CD14-positive monocyte (primary cell): ENCODE data around the gene AGXT. TPM values are rescaled to one million over a fixed set of nuclear protein-coding genes. Genes with fewer than 3 reads are reported as not detected.

Experiments
- DNase-seq, 3 donors: peaks; one replicate each; pipeline ENCODE4 v3.0.0-alpha.2; 2011 to 2022
- H2AFZ ChIP-seq: 2 replicates; pipeline ENCODE4 v1.6.0; 2012; ENCODE audit warnings: mild to moderate bottlenecking, low read depth, low read length, inconsistent platforms; ENCODE audit not compliant: insufficient read depth, poor library complexity, severe bottlenecking
- H3K27ac ChIP-seq, 2 donors: 1 replicate in 1 of 2; 2 replicates in 1 of 2; pipeline ENCODE4 v1.5.1; 2012 to 2013; ENCODE audit warnings: low read length in 2 of 2, control low read depth in 1 of 2, inconsistent platforms in 1 of 2, low read depth in 1 of 2, mild to moderate bottlenecking in 1 of 2
- H3K27me3 ChIP-seq, 2 donors: one replicate each; pipeline versions ENCODE4 v1.6.0 to v1.6.1; 2011 to 2013; ENCODE audit warnings: low read length in 2 of 2; ENCODE audit not compliant: control insufficient read depth in 2 of 2, insufficient read depth in 2 of 2
- H3K36me3 ChIP-seq, 2 donors: replicated peaks in 1 of 2; 1 replicate in 1 of 2; 2 replicates in 1 of 2; pipeline versions ENCODE4 v1.5.1 to v1.6.1; 2012 to 2013; ENCODE audit warnings: low read length in 2 of 2, control low read depth in 1 of 2, inconsistent platforms in 1 of 2, mild to moderate bottlenecking in 1 of 2; ENCODE audit not compliant: insufficient read depth in 2 of 2, control insufficient read depth in 1 of 2
- H3K4me1 ChIP-seq, 2 donors: 1 replicate in 1 of 2; 2 replicates in 1 of 2; pipeline versions ENCODE4 v1.5.1 to v1.6.1; 2012 to 2013; ENCODE audit warnings: low read length in 2 of 2, control low read depth in 1 of 2, inconsistent platforms in 1 of 2, mild to moderate bottlenecking in 1 of 2, moderate library complexity in 1 of 2; ENCODE audit not compliant: insufficient read depth in 2 of 2, control insufficient read depth in 1 of 2
- H3K4me2 ChIP-seq: replicated peaks from 2 replicates; pipeline ENCODE3; 2012; ENCODE audit warnings: low read length, moderate library complexity, mild to moderate bottlenecking; ENCODE audit not compliant: poor library complexity, severe bottlenecking; ENCODE audit errors: extremely low read depth
- H3K4me3 ChIP-seq, 3 experiments: fragments of 200-600 bp in 1 of 3; sonication (generic) in 1 of 3; replicated peaks in 1 of 3; 1 replicate in 2 of 3; 2 replicates in 1 of 3; pipeline ENCODE4 v1.5.1; 2011 to 2013; ENCODE audit warnings: low read length in 3 of 3, mild to moderate bottlenecking in 3 of 3, control low read depth in 2 of 3, low read depth in 2 of 3, inconsistent platforms in 1 of 3, moderate library complexity in 1 of 3
- H3K79me2 ChIP-seq: 2 replicates; pipeline ENCODE4 v1.6.0; 2012; ENCODE audit warnings: mild to moderate bottlenecking, control low read depth, inconsistent platforms, low read length, moderate library complexity; ENCODE audit not compliant: insufficient read depth
- H3K9ac ChIP-seq: 2 replicates; pipeline ENCODE4 v1.6.0; 2017; ENCODE audit warnings: low read length, mild to moderate bottlenecking; ENCODE audit not compliant: insufficient read depth, poor library complexity, severe bottlenecking
- H3K9me3 ChIP-seq, 2 donors: replicated peaks in 1 of 2; 1 replicate in 1 of 2; 2 replicates in 1 of 2; pipeline versions ENCODE4 v1.5.1 to v1.6.1; 2012 to 2013; ENCODE audit warnings: low read length in 2 of 2, control low read depth in 1 of 2; ENCODE audit not compliant: control insufficient read depth in 1 of 2, insufficient read depth in 1 of 2
- H4K20me1 ChIP-seq: 2 replicates; pipeline ENCODE4 v1.6.0; 2012; ENCODE audit warnings: mild to moderate bottlenecking, low read length, control low read depth, moderate library complexity; ENCODE audit not compliant: insufficient read depth
- H3K27ac Mint-ChIP-seq, 7 donors: one replicate each; pipeline ENCODE4 v1.8.0; 2020; ENCODE audit warnings: mild to moderate bottlenecking in 7 of 7, mixed read lengths in 7 of 7, moderate library complexity in 6 of 7, inconsistent platforms in 2 of 7
- H3K27me3 Mint-ChIP-seq, 3 donors: one replicate each; pipeline ENCODE4 v1.8.0; 2021 to 2022; ENCODE audit warnings: low read depth in 3 of 3, mild to moderate bottlenecking in 3 of 3, mixed read lengths in 3 of 3, moderate library complexity in 3 of 3, inconsistent platforms in 1 of 3
- H3K36me3 Mint-ChIP-seq, 2 donors: one replicate each; pipeline ENCODE4 v1.8.0; 2020; ENCODE audit warnings: mixed read lengths in 2 of 2, inconsistent platforms in 1 of 2, mild to moderate bottlenecking in 1 of 2
- H3K4me1 Mint-ChIP-seq: one replicate; pipeline ENCODE4 v1.8.0; 2020; ENCODE audit warnings: mild to moderate bottlenecking, mixed read lengths
- H3K4me3 Mint-ChIP-seq, 2 donors: one replicate each; pipeline ENCODE4 v1.8.0; 2020; ENCODE audit warnings: mild to moderate bottlenecking in 2 of 2, mixed read lengths in 2 of 2, moderate library complexity in 1 of 2
- H3K9me3 Mint-ChIP-seq, 7 donors: one replicate each; pipeline ENCODE4 v1.8.0; 2020 to 2022; ENCODE audit warnings: mixed read lengths in 7 of 7, mild to moderate bottlenecking in 6 of 7, moderate library complexity in 6 of 7, inconsistent platforms in 2 of 7
- WGBS: methylation state at CpG from one replicate; pipeline ENCODE4 v1.1.5; 2013; ENCODE audit warnings: missing lambda C conversion rate; ENCODE audit not compliant: insufficient coverage; 5-methylcytosine and 5-hydroxymethylcytosine counted together
- intact Hi-C, 2 donors: fragments of 100-400 bp; cut with micrococcal nuclease; formaldehyde crosslinking; loops; one replicate each; pipeline versions ENCODE4 v1.15.0 to v1.15.1; 2023
- polyA plus RNA-seq, 3 donors: library from polyadenylated mRNA; depleted of rRNA in 1 of 3; unstranded in 2 of 3; stranded (reverse) in 1 of 3; fragments of 300-500 nt in 2 of 3; fragments of >200 nt in 1 of 3; fragmentation: Illumina TruSeq in 2 of 3; gene quantifications; 1 replicate in 2 of 3; 2 replicates in 1 of 3; pipeline ENCODE4 v1.2.3, GENCODE V29; 2012 to 2021
- TF ChIP-seq, protein P1 (sequence below): fragments of 200-600 bp; IDR thresholded peaks from one replicate; pipeline ENCODE4 v1.8.0; 2022; ENCODE audit warnings: antibody characterized with exemption, mild to moderate bottlenecking

Gene AGXT
- polyA plus RNA-seq, 3 donors, result not detected

DNA sequence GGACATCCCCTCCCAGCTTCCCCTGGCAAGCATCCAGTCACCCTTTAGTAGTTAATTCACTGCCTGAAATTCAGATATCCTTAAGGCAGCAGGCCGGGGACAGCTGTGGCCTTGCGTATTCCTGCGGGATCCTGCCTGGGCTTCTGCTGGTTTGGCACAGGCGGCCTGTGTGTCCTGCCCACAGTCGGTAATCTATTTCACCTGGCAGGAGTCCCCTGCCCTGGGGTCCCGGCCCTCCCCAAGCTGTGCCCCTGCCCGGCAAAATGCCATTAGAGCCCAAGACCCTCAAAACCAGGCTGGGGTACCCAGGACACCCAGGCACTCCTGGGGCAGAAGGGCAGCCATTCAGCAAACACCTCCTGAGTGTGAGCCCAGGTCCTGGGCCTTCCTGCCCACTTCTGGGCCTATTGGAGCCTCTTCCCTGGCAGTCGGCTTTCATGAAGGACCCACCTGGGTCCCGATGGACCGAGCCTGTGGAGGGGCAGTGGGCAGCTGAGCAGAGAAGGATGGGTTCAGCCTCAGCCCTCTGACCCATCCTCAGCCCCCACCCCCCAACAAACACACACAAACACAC lies 49.1 kb downstream of the AGXT start:
- Mint-ChIP-seq H3K27ac (no peak overlapping the region), H3K4me3 (no peak overlapping the region), H3K36me3 (no peaks in the 10 kb centered on the region), H3K9me3 (no peaks in the 10 kb centered on the region), H3K4me1 (no peaks in the 10 kb centered on the region), H3K27me3 (peaks cover 12 to 28% (median 16%) of the 10 kb centered on the region in 3 donors)
- Histone ChIP-seq H2AFZ (no peak overlapping the region), H3K9me3 (no peaks in the 10 kb centered on the region), H3K4me2 (no peak overlapping the region), H3K36me3 (no peaks in the 10 kb centered on the region), H3K4me3 (no peak overlapping the region), H4K20me1 (no peaks in the 10 kb centered on the region), H3K27me3 (peaks cover 0 to 19% of the 10 kb centered on the region in 2 donors), H3K9ac (no peak overlapping the region), H3K79me2 (no peaks in the 10 kb centered on the region), H3K4me1 (no peaks in the 10 kb centered on the region), H3K27ac (no peak overlapping the region)
- 95% methylated on average over 7 of the region's 10 CpGs for WGBS
- DNase-seq, result no peak
- TF ChIP-seq, protein P1, sequence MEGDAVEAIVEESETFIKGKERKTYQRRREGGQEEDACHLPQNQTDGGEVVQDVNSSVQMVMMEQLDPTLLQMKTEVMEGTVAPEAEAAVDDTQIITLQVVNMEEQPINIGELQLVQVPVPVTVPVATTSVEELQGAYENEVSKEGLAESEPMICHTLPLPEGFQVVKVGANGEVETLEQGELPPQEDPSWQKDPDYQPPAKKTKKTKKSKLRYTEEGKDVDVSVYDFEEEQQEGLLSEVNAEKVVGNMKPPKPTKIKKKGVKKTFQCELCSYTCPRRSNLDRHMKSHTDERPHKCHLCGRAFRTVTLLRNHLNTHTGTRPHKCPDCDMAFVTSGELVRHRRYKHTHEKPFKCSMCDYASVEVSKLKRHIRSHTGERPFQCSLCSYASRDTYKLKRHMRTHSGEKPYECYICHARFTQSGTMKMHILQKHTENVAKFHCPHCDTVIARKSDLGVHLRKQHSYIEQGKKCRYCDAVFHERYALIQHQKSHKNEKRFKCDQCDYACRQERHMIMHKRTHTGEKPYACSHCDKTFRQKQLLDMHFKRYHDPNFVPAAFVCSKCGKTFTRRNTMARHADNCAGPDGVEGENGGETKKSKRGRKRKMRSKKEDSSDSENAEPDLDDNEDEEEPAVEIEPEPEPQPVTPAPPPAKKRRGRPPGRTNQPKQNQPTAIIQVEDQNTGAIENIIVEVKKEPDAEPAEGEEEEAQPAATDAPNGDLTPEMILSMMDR, result no peak
- intact Hi-C loops, result no loop called here

DNA sequence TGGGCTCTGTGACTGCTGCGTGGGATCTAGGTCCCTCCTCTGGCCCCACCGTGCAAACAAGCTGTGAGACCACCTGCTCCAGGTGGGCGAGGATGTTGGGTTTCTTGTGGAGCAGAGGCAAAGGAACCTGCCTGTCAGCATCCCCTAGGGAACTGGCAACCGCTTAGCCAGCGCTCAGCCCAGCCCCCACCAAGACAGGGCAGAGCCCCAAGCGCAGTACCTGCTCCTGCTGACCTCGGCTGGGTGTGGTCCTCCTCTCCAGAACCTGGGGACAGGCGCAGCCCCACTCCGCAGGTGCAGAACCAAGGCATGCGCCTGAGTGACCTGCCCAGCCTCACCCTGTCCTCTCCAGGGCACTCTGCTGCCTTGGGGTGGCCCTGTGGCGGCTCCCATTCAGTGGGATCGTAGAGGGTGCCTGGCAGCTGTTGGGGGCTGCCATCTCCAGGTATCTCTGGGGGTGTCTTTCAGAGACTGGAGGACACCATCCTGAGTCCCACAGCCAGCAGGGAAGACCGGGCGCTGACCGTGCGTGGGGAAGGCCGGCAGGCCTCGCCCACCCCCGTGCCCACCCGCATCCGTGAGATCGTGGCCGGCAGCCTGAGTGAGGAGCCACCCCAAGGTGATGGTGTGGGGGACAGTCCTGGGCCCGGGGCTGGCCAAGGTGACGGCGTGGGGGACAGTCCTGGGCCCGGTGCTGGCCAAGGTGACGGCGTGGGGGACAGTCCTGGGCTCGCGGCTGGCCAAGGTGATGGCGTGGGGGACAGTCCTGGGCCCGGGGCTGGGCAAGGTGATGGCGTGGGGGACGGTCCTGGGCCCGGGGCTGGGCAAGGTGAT lies 49.9 kb downstream of the AGXT start:
- no peaks in the 10 kb centered on the region for H3K9me3 ChIP-seq
- Mint-ChIP-seq H3K4me1 (no peaks in the 10 kb centered on the region), H3K9me3 (no peaks in the 10 kb centered on the region), H3K4me3 (no peak overlapping the region), H3K27me3 (peaks cover 12 to 27% (median 16%) of the 10 kb centered on the region in 3 donors), H3K36me3 (no peaks in the 10 kb centered on the region), H3K27ac (no peak overlapping the region)
- no peaks in the 10 kb centered on the region for H3K36me3 ChIP-seq
- no peak for DNase-seq
- H2AFZ ChIP-seq, result no peak overlapping the region
- no peak overlapping the region for H3K27ac ChIP-seq
- no peaks in the 10 kb centered on the region for H3K4me1 ChIP-seq
- no peaks in the 10 kb centered on the region for H3K79me2 ChIP-seq
- no peaks in the 10 kb centered on the region for H4K20me1 ChIP-seq
- TF ChIP-seq, protein P1, result no peak
- WGBS, result 96% methylated on average over 31 of the region's 36 CpGs
- H3K9ac ChIP-seq, result no peak overlapping the region
- intact Hi-C loops, result no loop called here
- no peak overlapping the region for H3K4me2 ChIP-seq
- no peak overlapping the region for H3K4me3 ChIP-seq
- H3K27me3 ChIP-seq, result peaks cover 0 to 19% of the 10 kb centered on the region in 2 donors
